ENCODE data around the gene C9orf50.

DNA sequence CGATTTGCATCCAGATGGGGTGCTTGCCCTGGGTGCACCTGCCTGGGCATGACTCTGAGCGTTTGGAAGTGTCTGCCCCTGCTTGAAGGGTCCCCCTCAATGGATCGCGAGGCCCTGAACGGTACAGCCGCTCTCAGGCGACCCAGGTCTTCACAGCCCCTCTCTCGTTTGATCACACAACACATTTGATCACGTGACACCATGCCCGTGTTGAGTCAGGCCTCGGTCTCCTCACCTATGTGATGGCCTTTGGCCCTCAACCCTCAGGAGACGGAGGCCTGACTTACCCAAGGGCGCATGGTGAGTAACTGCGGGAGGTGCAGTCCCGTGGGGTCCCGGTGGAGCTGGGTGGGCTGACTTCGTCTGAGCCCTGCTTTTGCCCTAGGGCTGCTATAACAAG is 24.0 kb upstream of the C9orf50 start:
- TF ChIP-seq CTCF (IDR thresholded peaks at IDR 0.05) (no peak), POLR2A (IDR thresholded peaks at IDR 0.05) (no peak), POLR2AphosphoS5 (IDR thresholded peaks at IDR 0.05) (no peak)

Data from breast epithelium (tissue), 3 donors.